WTC11 (cell line): ENCODE results near the gene TRPM2.

Experiments used
- CREM ChIP-seq: sonication (generic); formaldehyde crosslinking; IDR thresholded peaks from 2 replicates; pipeline ENCODE4 v1.8.1; 2022; ENCODE audit warnings: mild to moderate bottlenecking, missing genetic modification reagents, moderate library complexity
- EMX1 ChIP-seq: fragments of 250-450 bp; sonication (Bioruptor Pico); IDR thresholded peaks from 2 replicates; pipeline ENCODE4 v1.8.0; 2021; ENCODE audit warnings: mild to moderate bottlenecking
- TF ChIP-seq, protein P1 (sequence below): sonication (generic); formaldehyde crosslinking; IDR thresholded peaks from 2 replicates; pipeline ENCODE4 v1.8.1; 2023; ENCODE audit warnings: mild to moderate bottlenecking, missing genetic modification reagents, moderate library complexity
- TF ChIP-seq, protein P2 (sequence below): sonication (generic); formaldehyde crosslinking; conservative IDR thresholded peaks from 2 replicates; pipeline ENCODE4 v1.8.1; 2022; ENCODE audit warnings: mild to moderate bottlenecking, missing genetic modification reagents
- TF ChIP-seq, protein P3 (sequence below): sonication (generic); formaldehyde crosslinking; IDR thresholded peaks from 2 replicates; pipeline ENCODE4 v1.8.1; 2022; ENCODE audit warnings: mild to moderate bottlenecking, missing genetic modification reagents, moderate library complexity, borderline replicate concordance
- TF ChIP-seq, protein P4 (sequence below): fragments of 200-600 bp; IDR thresholded peaks from 2 replicates; pipeline ENCODE4 v1.8.0; 2022; ENCODE audit warnings: antibody characterized with exemption
- TF ChIP-seq, protein P5 (sequence below): sonication (generic); formaldehyde crosslinking; conservative IDR thresholded peaks from 2 replicates; pipeline ENCODE4 v1.8.1; 2023; ENCODE audit warnings: mild to moderate bottlenecking, low read depth, missing genetic modification reagents, moderate library complexity
- TF ChIP-seq, protein P6 (sequence below): sonication (generic); formaldehyde crosslinking; IDR thresholded peaks from 2 replicates; pipeline ENCODE4 v1.8.1; 2022; ENCODE audit warnings: low read depth, mild to moderate bottlenecking, moderate library complexity, missing genetic modification reagents, borderline replicate concordance

DNA sequence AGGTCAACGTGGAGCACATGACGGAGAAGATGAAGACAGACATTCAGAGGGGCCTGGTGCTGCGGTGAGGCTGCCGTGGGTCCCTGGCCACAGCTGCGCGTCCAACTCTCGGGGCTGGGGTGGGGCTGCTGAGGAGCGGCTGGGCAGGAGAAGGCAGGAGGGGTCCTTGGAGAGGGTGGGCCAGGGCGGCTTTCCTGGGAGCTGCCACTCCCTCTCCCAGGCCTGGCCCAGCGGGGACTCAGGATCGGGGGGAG lies 28.6 kb upstream of the TRPM2 start:
- TF ChIP-seq, protein P1, sequence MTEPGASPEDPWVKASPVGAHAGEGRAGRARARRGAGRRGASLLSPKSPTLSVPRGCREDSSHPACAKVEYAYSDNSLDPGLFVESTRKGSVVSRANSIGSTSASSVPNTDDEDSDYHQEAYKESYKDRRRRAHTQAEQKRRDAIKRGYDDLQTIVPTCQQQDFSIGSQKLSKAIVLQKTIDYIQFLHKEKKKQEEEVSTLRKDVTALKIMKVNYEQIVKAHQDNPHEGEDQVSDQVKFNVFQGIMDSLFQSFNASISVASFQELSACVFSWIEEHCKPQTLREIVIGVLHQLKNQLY (CRISPR knock-in tag): no peak
- no peak for TF ChIP-seq CREM (CRISPR knock-in tag)
- TF ChIP-seq, protein P2, sequence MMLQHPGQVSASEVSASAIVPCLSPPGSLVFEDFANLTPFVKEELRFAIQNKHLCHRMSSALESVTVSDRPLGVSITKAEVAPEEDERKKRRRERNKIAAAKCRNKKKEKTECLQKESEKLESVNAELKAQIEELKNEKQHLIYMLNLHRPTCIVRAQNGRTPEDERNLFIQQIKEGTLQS (CRISPR knock-in tag): no peak
- TF ChIP-seq, protein P3, sequence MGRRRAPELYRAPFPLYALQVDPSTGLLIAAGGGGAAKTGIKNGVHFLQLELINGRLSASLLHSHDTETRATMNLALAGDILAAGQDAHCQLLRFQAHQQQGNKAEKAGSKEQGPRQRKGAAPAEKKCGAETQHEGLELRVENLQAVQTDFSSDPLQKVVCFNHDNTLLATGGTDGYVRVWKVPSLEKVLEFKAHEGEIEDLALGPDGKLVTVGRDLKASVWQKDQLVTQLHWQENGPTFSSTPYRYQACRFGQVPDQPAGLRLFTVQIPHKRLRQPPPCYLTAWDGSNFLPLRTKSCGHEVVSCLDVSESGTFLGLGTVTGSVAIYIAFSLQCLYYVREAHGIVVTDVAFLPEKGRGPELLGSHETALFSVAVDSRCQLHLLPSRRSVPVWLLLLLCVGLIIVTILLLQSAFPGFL (CRISPR knock-in tag): no peak
- TF ChIP-seq, protein P4, sequence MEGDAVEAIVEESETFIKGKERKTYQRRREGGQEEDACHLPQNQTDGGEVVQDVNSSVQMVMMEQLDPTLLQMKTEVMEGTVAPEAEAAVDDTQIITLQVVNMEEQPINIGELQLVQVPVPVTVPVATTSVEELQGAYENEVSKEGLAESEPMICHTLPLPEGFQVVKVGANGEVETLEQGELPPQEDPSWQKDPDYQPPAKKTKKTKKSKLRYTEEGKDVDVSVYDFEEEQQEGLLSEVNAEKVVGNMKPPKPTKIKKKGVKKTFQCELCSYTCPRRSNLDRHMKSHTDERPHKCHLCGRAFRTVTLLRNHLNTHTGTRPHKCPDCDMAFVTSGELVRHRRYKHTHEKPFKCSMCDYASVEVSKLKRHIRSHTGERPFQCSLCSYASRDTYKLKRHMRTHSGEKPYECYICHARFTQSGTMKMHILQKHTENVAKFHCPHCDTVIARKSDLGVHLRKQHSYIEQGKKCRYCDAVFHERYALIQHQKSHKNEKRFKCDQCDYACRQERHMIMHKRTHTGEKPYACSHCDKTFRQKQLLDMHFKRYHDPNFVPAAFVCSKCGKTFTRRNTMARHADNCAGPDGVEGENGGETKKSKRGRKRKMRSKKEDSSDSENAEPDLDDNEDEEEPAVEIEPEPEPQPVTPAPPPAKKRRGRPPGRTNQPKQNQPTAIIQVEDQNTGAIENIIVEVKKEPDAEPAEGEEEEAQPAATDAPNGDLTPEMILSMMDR: no peak
- TF ChIP-seq, protein P5, sequence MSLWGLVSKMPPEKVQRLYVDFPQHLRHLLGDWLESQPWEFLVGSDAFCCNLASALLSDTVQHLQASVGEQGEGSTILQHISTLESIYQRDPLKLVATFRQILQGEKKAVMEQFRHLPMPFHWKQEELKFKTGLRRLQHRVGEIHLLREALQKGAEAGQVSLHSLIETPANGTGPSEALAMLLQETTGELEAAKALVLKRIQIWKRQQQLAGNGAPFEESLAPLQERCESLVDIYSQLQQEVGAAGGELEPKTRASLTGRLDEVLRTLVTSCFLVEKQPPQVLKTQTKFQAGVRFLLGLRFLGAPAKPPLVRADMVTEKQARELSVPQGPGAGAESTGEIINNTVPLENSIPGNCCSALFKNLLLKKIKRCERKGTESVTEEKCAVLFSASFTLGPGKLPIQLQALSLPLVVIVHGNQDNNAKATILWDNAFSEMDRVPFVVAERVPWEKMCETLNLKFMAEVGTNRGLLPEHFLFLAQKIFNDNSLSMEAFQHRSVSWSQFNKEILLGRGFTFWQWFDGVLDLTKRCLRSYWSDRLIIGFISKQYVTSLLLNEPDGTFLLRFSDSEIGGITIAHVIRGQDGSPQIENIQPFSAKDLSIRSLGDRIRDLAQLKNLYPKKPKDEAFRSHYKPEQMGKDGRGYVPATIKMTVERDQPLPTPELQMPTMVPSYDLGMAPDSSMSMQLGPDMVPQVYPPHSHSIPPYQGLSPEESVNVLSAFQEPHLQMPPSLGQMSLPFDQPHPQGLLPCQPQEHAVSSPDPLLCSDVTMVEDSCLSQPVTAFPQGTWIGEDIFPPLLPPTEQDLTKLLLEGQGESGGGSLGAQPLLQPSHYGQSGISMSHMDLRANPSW (CRISPR knock-in tag): no peak
- no peak for TF ChIP-seq EMX1 (CRISPR knock-in tag)
- TF ChIP-seq, protein P6, sequence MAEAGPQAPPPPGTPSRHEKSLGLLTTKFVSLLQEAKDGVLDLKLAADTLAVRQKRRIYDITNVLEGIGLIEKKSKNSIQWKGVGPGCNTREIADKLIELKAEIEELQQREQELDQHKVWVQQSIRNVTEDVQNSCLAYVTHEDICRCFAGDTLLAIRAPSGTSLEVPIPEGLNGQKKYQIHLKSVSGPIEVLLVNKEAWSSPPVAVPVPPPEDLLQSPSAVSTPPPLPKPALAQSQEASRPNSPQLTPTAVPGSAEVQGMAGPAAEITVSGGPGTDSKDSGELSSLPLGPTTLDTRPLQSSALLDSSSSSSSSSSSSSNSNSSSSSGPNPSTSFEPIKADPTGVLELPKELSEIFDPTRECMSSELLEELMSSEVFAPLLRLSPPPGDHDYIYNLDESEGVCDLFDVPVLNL: no peak
